ENCODE data around the gene OR4K5. TPM values are rescaled to one million over a fixed set of nuclear protein-coding genes. Genes with fewer than 3 reads are reported as not detected.

Gene OR4K5
- total RNA-seq, 1 experiment from 2014 or later, result not detected

Other genes with a start within 250 kb of the OR4K5 start
- not detected in 2 replicates for gene OR11H2, start 206.7 kb upstream of the OR4K5 start, total RNA-seq (2014; rRNA removed; shearing (Covaris generic))
- gene OR4Q3, start 177.0 kb upstream of the OR4K5 start, total RNA-seq (2014; rRNA removed; shearing (Covaris generic)), result not detected in 2 replicates
- not detected in 2 replicates for gene OR4M1, start 147.1 kb upstream of the OR4K5 start, total RNA-seq (2014; rRNA removed; shearing (Covaris generic))
- not detected in 2 replicates for gene OR4N2, start 116.8 kb upstream of the OR4K5 start, total RNA-seq (2014; rRNA removed; shearing (Covaris generic))
- gene OR4K2, start 45.5 kb upstream of the OR4K5 start, total RNA-seq (2014; rRNA removed; shearing (Covaris generic)), result not detected in 2 replicates
- not detected in 2 replicates for gene OR4K1, start 10.3 kb downstream of the OR4K5 start, total RNA-seq (2014; rRNA removed; shearing (Covaris generic))
- not detected in 2 replicates for gene OR4K15, start 55.0 kb downstream of the OR4K5 start, total RNA-seq (2014; rRNA removed; shearing (Covaris generic))
- not detected in 2 replicates for gene OR4Q2, start 81.6 kb downstream of the OR4K5 start, total RNA-seq (2014; rRNA removed; shearing (Covaris generic))
- gene OR4K14, start 98.7 kb downstream of the OR4K5 start, total RNA-seq (2014; rRNA removed; shearing (Covaris generic)), result not detected in 2 replicates
- gene OR4K13, start 115.4 kb downstream of the OR4K5 start, total RNA-seq (2014; rRNA removed; shearing (Covaris generic)), result not detected in 2 replicates
- gene OR4L1, start 139.4 kb downstream of the OR4K5 start, total RNA-seq (2014; rRNA removed; shearing (Covaris generic)), result not detected in 2 replicates
- gene OR4K17, start 190.1 kb downstream of the OR4K5 start, total RNA-seq (2014; rRNA removed; shearing (Covaris generic)), result not detected in 2 replicates
- not detected in 2 replicates for gene OR4N5, start 218.2 kb downstream of the OR4K5 start, total RNA-seq (2014; rRNA removed; shearing (Covaris generic))

Measured in M059J (cell line).